Neural cell (in vitro differentiated cells): Measurements from ENCODE around the gene RIC8B. TPM values are rescaled to one million over a fixed set of nuclear protein-coding genes. Genes with fewer than 3 reads are reported as not detected.

Experiments used
- H2AFZ ChIP-seq: fragments of 200-600, 300-800 bp; sonication (generic), shearing (Covaris generic); 2 replicates; pipeline ENCODE4 v1.6.0; 2014; ENCODE audit warnings: low read depth, mild to moderate bottlenecking, antibody characterized with exemption, low read length, moderate library complexity
- H3F3A ChIP-seq: fragments of 200-600 bp; shearing (Covaris generic); 2 replicates; pipeline ENCODE4 v1.6.1; 2016; ENCODE audit warnings: mild to moderate bottlenecking, moderate library complexity, mixed read lengths, antibody characterized with exemption, low read length; ENCODE audit not compliant: insufficient read depth, poor library complexity, severe bottlenecking
- H3K27ac ChIP-seq: fragments of 200-600, 300-800 bp; sonication (generic), shearing (Covaris generic); 2 replicates; pipeline ENCODE4 v1.5.1; 2014; ENCODE audit warnings: mild to moderate bottlenecking, low read length, moderate library complexity
- H3K27me3 ChIP-seq: fragments of 300-800, 200-600 bp; sonication (generic), shearing (Covaris generic); 2 replicates; pipeline ENCODE4 v1.6.0; 2014; ENCODE audit warnings: mild to moderate bottlenecking, low read depth, low read length, moderate library complexity; ENCODE audit not compliant: insufficient read depth
- H3K36me3 ChIP-seq: fragments of 300-800, 200-600 bp; sonication (generic), shearing (Covaris generic); 2 replicates; pipeline ENCODE4 v1.5.1; 2014; ENCODE audit warnings: mild to moderate bottlenecking, antibody characterized with exemption, low read length, moderate library complexity; ENCODE audit not compliant: insufficient read depth
- H3K4me2 ChIP-seq: fragments of 300-800, 200-600 bp; sonication (generic), shearing (Covaris generic); 2 replicates; pipeline ENCODE4 v1.6.0; 2014; ENCODE audit warnings: mild to moderate bottlenecking, low read length
- H3K4me3 ChIP-seq: fragments of 300-800, 200-600 bp; sonication (generic), shearing (Covaris generic); 2 replicates; pipeline ENCODE4 v1.5.1; 2014; ENCODE audit warnings: mild to moderate bottlenecking, low read length, moderate library complexity
- H3K79me2 ChIP-seq: fragments of 200-600 bp; shearing (Covaris generic); replicated peaks from 2 replicates; pipeline ENCODE4 v1.6.0; 2014; ENCODE audit warnings: mild to moderate bottlenecking, low read length, moderate library complexity; ENCODE audit not compliant: insufficient read depth
- H3K9ac ChIP-seq: fragments of 300-800, 200-600 bp; sonication (generic), shearing (Covaris generic); 2 replicates; pipeline ENCODE4 v1.6.1; 2016; ENCODE audit warnings: mild to moderate bottlenecking, low read length, mixed read lengths
- H3K9me2 ChIP-seq: fragments of 200-600 bp; shearing (Covaris generic); 2 replicates; pipeline ENCODE4 v1.6.1; 2016; ENCODE audit warnings: mild to moderate bottlenecking, low read length, mixed read lengths; ENCODE audit not compliant: insufficient read depth
- H3K9me3 ChIP-seq: fragments of 200-600, 300-800 bp; sonication (generic), shearing (Covaris generic); 2 replicates; pipeline ENCODE4 v1.6.1; 2016; ENCODE audit warnings: mild to moderate bottlenecking, mixed run types, low read length, moderate library complexity, mixed read lengths
- H4K20me1 ChIP-seq: fragments of 200-600 bp; shearing (Covaris generic); 2 replicates; pipeline ENCODE4 v1.6.1; 2016; ENCODE audit warnings: mild to moderate bottlenecking, mixed run types; ENCODE audit not compliant: insufficient read depth
- CTCF ChIP-seq: fragments of 450-650 bp; IDR thresholded peaks from 2 replicates; pipeline ENCODE4 v1.5.1; 2014; ENCODE audit warnings: antibody characterized with exemption, mild to moderate bottlenecking, moderate library complexity; ENCODE audit not compliant: poor library complexity, severe bottlenecking
- EP300 ChIP-seq: fragments of 450-650 bp; conservative IDR thresholded peaks from 2 replicates; pipeline ENCODE4 v1.6.1; 2014; ENCODE audit warnings: antibody characterized with exemption, mild to moderate bottlenecking, moderate library complexity; ENCODE audit not compliant: poor library complexity, severe bottlenecking
- EZH2 ChIP-seq: fragments of 200-600, 300-800 bp; shearing (Covaris generic), sonication (generic); IDR thresholded peaks from 2 replicates; pipeline ENCODE4 v1.6.1; 2014; ENCODE audit warnings: antibody characterized with exemption, low read length, borderline replicate concordance, mild to moderate bottlenecking; ENCODE audit not compliant: insufficient read depth, poor library complexity, severe bottlenecking
- MXI1 ChIP-seq: fragments of 450-650 bp; conservative IDR thresholded peaks from 2 replicates; pipeline ENCODE4 v1.6.1; 2014; ENCODE audit warnings: antibody characterized with exemption, mild to moderate bottlenecking; ENCODE audit not compliant: poor library complexity, severe bottlenecking
- POLR2AphosphoS5 ChIP-seq: IDR thresholded peaks from 2 replicates; pipeline ENCODE4 v1.6.1; 2012
- RAD21 ChIP-seq: fragments of 450-650 bp; conservative IDR thresholded peaks from 2 replicates; pipeline ENCODE4 v1.6.1; 2014; ENCODE audit warnings: antibody characterized with exemption, mild to moderate bottlenecking, moderate library complexity
- REST ChIP-seq: IDR thresholded peaks from 2 replicates; pipeline ENCODE4 v1.6.1; 2012; ENCODE audit warnings: borderline replicate concordance
- SMC3 ChIP-seq: fragments of 450-650 bp; conservative IDR thresholded peaks from 2 replicates; pipeline ENCODE4 v1.6.1; 2014; ENCODE audit warnings: antibody characterized with exemption, mild to moderate bottlenecking, moderate library complexity; ENCODE audit not compliant: poor library complexity
- TAF1 ChIP-seq: IDR thresholded peaks from 2 replicates; pipeline ENCODE4 v1.6.1; 2012; ENCODE audit warnings: low read depth
- polyA plus RNA-seq: library from polyadenylated mRNA; depleted of rRNA; stranded (reverse); fragments of >200 nt; gene quantifications from 2 replicates; pipeline ENCODE4 v1.2.3, GENCODE V29; 2014

Gene RIC8B
- polyA plus RNA-seq, 1 donor from 2014 or later, result 30.0 TPM

GRCh38 chr12:106863189-106863588 is 88.7 kb downstream of the RIC8B start:
- Histone ChIP-seq H2AFZ (no peak overlapping the region), H3K27ac (no peak overlapping the region), H4K20me1 (no peaks in the 10 kb centered on the region), H3K27me3 (no peaks in the 10 kb centered on the region), H3K9me2 (no peaks in the 10 kb centered on the region), H3K9me3 (no peaks in the 10 kb centered on the region), H3F3A (no peaks in the 10 kb centered on the region), H3K4me2 (no peak overlapping the region), H3K9ac (no peak overlapping the region), H3K36me3 (peaks cover 8% of the 10 kb centered on the region), H3K4me3 (no peak overlapping the region), H3K79me2 (no peaks in the 10 kb centered on the region)
- TF ChIP-seq REST, result no peak
- TF ChIP-seq CTCF, result no peak
- TF ChIP-seq MXI1, result no peak
- TF ChIP-seq EZH2, result no peak
- TF ChIP-seq EP300, result no peak

- H3K4me2 ChIP-seq, result no peak overlapping the region
- H3K9me3 ChIP-seq, result no peaks in the 10 kb centered on the region
Measured at GRCh38 chr12:106865683-106866082, 91.2 kb downstream of the RIC8B start.

More at GRCh38 chr12:106865683-106866082, 91.2 kb downstream of the RIC8B start:
- H3K9me2 ChIP-seq, result no peaks in the 10 kb centered on the region
- no peak overlapping the region for H3K27ac ChIP-seq
- H3K9ac ChIP-seq, result no peak overlapping the region
- no peaks in the 10 kb centered on the region for H3K79me2 ChIP-seq
- H3K36me3 ChIP-seq, result peaks cover 8% of the 10 kb centered on the region
- no peak overlapping the region for H3K4me3 ChIP-seq
- no peaks in the 10 kb centered on the region for H3K27me3 ChIP-seq
- TF ChIP-seq EZH2 (no peak), SMC3 (no peak), TAF1 (no peak), CTCF (no peak), REST (no peak), RAD21 (no peak), POLR2AphosphoS5 (no peak), MXI1 (no peak), EP300 (no peak)
- H3F3A ChIP-seq, result no peaks in the 10 kb centered on the region
- H4K20me1 ChIP-seq, result no peaks in the 10 kb centered on the region
- no peak overlapping the region for H2AFZ ChIP-seq
